ENCODE measurements around the gene TOX3.

The TOX3 gene

DNA sequence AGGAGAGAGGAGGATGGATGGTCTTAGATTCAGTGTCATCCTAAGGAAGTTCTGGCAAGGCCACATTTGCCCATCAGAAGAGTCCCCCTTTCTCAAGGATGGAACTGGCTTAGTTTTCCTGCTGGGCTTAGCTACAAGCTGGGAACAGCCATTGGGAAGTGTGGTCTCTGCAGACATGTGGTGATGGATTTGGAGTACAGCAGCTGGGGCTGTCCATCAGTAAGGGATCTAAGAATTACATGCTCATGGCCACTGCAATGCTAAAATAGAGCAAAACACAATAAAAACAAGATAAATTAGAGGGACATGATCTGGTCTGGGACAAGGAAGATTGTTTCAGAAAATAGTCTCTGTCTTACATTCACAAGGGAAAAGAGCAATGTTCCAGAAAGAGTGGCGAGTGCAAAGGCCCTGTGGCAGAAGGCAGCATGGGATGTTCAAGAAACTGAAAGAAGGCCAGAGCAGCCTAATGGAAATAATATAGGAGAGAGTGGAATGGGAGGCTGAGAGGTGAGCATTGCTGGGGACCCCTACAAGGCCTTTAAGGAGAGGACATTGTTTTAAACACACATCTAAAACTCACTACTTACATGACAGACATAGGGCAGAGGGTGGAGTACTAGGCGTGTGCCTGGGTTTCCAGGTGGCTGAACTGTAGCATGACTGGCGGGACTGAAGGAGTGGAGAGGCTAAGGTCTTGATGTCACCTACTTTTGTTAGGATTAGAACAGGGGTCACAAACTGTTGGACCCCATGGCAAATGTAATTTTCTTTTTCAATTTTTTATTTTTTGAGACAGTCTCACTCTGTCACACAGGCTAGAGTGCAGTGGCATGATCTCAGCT is 17.0 kb upstream of the TOX3 start:
- no peak for DNase-seq

DNA sequence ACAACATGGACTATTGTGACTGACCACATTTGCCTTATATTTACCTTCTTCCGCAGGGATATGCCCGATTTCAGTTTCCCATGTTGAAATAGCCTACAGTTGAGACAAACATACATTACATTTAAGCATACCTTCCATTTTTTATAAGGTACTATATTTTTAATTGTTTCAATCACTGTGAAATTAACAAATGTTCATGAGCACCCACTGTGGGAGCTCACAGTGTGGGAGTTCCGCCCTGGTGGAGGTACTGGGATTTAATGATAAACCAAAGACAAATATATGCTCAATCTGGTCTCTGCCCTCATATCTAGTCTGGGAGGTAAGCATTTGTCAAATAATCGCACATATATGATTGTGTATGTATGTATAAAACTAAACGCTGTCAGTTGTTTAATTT is 15.8 kb upstream of the TOX3 start:
- DNase-seq: no peak

DNA sequence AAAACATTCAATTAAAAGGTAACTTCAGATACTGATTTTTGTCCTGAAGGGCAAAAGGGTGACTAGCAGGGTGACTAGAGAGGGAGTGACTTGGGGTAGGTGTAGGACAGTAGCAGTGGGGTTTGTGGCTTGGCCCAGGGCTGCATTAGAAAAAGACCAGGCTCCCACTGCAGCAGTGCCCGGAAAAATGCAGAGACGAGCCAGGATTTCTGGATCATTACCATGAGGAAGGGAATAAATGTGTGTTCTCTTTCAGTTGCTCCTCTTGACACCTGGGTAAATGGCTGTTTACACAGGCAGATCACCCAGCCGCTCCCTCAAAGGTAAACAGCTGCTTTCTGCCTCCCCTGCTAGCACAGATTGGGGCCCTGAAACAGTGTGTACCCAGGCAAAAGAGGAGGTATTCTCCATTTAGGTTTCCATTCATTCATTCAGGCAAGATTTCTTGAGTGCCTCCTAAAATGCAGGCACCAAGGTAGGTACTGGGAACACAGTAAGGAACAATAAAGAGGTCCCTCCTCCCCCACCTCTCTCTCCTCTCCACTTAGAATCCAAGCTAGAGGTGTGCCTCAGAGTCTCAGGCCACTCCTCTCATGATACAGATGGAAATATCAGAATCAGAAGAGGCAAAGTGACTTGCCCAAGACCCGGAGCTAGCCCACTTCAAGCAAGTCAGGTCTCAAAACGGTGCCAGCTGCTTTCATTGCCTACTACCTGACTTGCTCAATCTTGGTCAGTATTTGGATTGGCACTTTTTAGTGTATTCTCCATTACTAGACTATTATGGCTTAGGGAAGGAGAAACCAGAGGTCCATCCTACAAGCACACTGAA is 15.2 kb upstream of the TOX3 start:
- no peak for DNase-seq

DNA sequence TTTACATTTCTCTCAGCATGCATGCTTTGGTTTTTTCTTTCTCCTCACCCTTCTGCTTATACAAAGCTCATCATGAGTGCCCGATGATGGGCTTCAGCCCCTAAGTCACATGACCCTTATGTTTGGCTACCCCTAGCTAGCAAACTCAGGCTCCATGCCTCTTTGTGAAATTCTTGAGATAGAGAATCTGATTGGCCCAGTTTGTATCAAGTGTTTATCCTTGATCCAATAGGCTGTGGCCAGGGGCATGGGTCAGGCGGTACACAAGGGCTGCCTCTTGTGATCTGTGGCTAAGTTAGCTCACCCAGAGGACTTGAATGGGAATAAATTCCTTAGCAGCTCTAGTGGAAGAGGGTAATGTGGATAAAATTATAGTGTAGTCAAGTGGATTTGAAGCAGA is 11.5 kb upstream of the TOX3 start:
- no peak for DNase-seq

- DNase-seq: no peak
Observed at GRCh38 chr16:52557236-52557635, 10.3 kb upstream of the TOX3 start.

DNA sequence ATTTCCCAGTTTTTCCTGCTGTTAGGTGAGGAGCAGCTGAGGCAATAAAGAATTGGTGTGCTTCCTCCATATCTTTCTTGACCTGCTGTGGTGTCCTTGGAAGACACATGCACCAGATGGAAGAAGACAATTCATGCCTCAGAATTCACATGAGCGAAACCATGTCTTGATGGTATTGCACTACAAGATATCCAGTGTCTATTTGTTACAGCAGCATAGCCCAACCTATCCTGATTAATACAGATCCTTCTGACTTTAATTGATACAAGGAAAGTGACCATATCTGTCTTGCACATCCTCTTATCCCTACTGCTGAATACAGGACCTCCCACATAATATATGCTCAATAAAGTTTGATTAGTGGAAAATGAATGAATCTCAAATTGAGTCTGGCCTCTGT is 9.1 kb upstream of the TOX3 start:
- no peak for DNase-seq

- DNase-seq: no peak
Observed at GRCh38 chr16:52555572-52555971, 8.6 kb upstream of the TOX3 start.

- no peak for DNase-seq
Observed at GRCh38 chr16:52554334-52554733, 7.4 kb upstream of the TOX3 start.

DNA sequence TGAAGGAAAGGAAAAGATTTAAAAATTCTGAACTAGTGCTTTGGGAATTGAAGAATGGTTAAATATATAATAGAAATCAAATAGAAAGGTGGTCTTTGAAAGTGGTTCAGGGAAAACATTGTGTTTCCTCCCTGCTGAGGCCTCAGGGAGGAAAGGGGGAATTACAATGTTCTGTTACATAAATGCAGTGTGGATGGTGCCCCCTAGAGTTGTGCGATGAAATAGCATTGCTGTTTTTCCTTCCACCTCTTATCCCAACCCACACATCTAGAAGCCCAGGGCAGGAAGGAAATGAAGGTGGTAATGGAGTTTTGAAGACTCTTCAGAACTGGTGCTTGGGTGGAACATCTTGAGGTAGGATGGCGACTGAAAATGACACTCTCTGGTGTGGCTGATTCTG is 6.4 kb upstream of the TOX3 start:
- no peak for DNase-seq

- no peak for DNase-seq
Observed at GRCh38 chr16:52552643-52553042, 5.7 kb upstream of the TOX3 start.

DNA sequence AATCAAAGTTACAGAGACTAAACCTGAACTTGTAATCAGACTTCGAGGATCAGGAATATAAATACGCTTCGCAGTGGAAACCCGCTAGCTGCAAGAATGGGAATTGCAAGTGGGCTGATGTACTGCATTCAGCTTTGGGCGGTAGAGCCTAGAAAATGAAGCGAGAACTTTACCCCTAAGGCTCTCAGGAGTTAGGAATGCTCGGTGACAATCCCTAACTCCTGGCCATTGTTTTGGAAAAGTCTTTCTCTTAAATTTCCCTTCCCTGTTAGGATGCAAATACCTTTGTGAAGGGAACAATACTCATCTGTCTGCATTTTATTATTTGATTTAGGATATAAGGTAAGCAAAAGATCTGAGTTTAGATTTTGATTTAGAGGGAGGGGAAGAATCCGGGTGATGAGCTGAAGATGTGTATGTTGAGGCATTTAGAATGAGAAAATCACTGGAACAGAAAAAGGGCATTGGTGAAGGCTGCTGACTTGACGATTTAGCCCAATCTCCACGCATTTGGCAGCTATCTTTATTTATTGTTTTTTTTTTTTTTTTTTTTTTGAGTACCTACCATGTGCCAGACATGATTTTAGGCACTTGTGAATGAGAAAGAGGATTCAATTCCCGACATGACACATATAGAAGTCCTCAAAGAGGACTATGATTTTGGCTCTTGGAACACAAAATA is 2.2 kb upstream of the TOX3 start:
- DNase-seq: no peak

GRCh38 chr16:52548261-52549010 is 1.5 kb upstream of the TOX3 start:
- no peak for DNase-seq

- DNase-seq: no peak
Observed at GRCh38 chr16:52547834-52548215, 882 bp upstream of the TOX3 start.

- DNase-seq: no peak
Observed at GRCh38 chr16:52546291-52547003, 496 bp downstream of the TOX3 start.

GRCh38 chr16:52545898-52546266 is 1.1 kb downstream of the TOX3 start:
- no peak for DNase-seq

DNA sequence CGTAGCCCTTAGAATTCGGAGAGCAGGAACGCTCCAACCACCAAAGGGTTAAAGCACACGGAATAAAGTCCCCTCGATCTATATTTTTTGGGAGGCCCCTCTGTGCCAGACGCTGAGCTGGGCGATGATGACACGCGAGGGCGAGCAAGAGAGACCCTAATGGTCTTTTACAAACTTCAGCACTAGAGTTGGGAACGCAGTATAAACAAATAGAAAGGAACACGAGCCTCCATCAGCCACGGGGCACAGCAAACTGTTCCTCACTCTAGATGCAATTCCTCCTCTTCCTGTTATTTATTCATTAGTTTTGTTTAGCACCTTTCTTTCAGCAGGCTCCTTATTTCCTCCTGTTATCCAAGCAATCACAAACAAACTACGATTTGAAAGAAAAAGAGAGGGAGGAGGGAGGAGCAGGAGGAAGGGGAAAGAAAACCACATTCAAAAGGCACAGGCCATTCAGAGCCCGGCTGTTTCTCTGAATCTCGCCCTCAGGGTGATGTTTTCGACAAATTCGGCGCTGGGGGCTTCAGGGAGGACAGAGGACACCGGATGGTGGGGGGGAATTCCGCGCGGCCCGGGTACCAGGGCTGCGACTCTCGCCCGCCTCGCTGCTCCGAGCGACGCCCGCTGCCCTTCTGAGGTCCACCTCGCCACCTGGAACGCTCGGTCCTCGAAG is 1.6 kb downstream of the TOX3 start:
- no peak for DNase-seq

DNA sequence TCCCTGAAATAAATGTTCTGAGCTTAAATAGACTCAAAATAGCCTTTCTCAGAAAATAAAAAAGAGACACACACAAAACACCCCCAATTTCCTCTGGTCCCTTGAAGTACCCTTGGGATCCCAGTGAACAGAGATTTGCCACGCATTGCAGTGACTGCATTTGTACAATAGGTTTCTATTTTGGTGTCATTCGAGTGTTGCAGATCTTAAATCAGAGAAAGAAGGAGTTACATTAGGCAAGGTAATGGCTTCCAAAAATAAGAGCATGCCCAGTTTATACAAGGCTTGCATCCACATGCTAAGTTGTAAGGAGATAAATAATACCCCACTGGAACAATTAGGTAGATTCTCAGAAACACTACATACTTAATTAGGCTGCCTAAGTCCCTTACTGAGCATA is 2.2 kb downstream of the TOX3 start:
- DNase-seq: no peak

- DNase-seq: no peak
Observed at GRCh38 chr16:52543654-52544053, 3.3 kb downstream of the TOX3 start.

GRCh38 chr16:52540910-52541309 is 6.0 kb downstream of the TOX3 start:
- no peak for DNase-seq

- no peak for DNase-seq
Observed at GRCh38 chr16:52539191-52539590, 7.8 kb downstream of the TOX3 start.

GRCh38 chr16:52538511-52538910 is 8.4 kb downstream of the TOX3 start:
- no peak for DNase-seq

- no peak for DNase-seq
Observed at GRCh38 chr16:52537516-52537915, 9.4 kb downstream of the TOX3 start.
